Erythroblast (primary cell): Measurements from ENCODE around the gene PTPRD.
"Not testable (repeated sequence)": the region's sequence is repeated elsewhere in the genome, so short reads cannot be mapped to it uniquely, and the experiment has no call there.

Experiments
- DNase-seq, 2 experiments: peaks; one replicate each; lab custom pipeline; 2025; lab: John Stamatoyannopoulos, UW
- GATA1 ChIP-seq: IDR thresholded peaks from 2 replicates; pipeline ENCODE4 v1.6.1; 2011; ENCODE audit warnings: low read depth, mild to moderate bottlenecking, control low read depth, low read length, moderate library complexity
- POLR2A ChIP-seq: IDR thresholded peaks from 2 replicates; pipeline ENCODE4 v1.6.1; 2011; ENCODE audit warnings: mild to moderate bottlenecking, low read length

Gene PTPRD

GRCh38 chr9:10566848-10567247 lies 46.0 kb downstream of the PTPRD start:
- no peak for TF ChIP-seq POLR2A
- TF ChIP-seq GATA1, result no peak
- DNase-seq, result no peak

GRCh38 chr9:10562581-10563343 lies 50.0 kb downstream of the PTPRD start:
- TF ChIP-seq POLR2A, result no peak
- TF ChIP-seq GATA1, result no peak

GRCh38 chr9:10548348-10548747 lies 64.5 kb downstream of the PTPRD start:
- TF ChIP-seq GATA1 (no peak), POLR2A (no peak)

More at GRCh38 chr9:10562581-10563343, 50.0 kb downstream of the PTPRD start:
- no peak for DNase-seq

GRCh38 chr9:10538073-10538472 lies 74.7 kb downstream of the PTPRD start:
- DNase-seq, result no peak

More at GRCh38 chr9:10548348-10548747, 64.5 kb downstream of the PTPRD start:
- DNase-seq, result no peak

GRCh38 chr9:10534850-10535249 lies 78.0 kb downstream of the PTPRD start:
- no peak for DNase-seq

More at GRCh38 chr9:10538073-10538472, 74.7 kb downstream of the PTPRD start:
- TF ChIP-seq POLR2A, result no peak
- no peak for TF ChIP-seq GATA1

GRCh38 chr9:10525972-10526371 lies 86.8 kb downstream of the PTPRD start:
- no peak for DNase-seq
- no peak for TF ChIP-seq GATA1
- no peak for TF ChIP-seq POLR2A

More at GRCh38 chr9:10534850-10535249, 78.0 kb downstream of the PTPRD start:
- TF ChIP-seq POLR2A, result no peak
- no peak for TF ChIP-seq GATA1

GRCh38 chr9:10523164-10523563 lies 89.6 kb downstream of the PTPRD start:
- no peak for TF ChIP-seq POLR2A
- no peak for TF ChIP-seq GATA1
- no peak for DNase-seq

GRCh38 chr9:10512144-10512543 lies 100.7 kb downstream of the PTPRD start:
- TF ChIP-seq POLR2A, result no peak
- no peak for DNase-seq

- DNase-seq, result no peak
Observed at GRCh38 chr9:10488937-10489336, 123.9 kb downstream of the PTPRD start.

GRCh38 chr9:10479172-10479571 lies 133.6 kb downstream of the PTPRD start:
- TF ChIP-seq GATA1 (no peak), POLR2A (no peak)
- no peak for DNase-seq

More at GRCh38 chr9:10488937-10489336, 123.9 kb downstream of the PTPRD start:
- TF ChIP-seq POLR2A (no peak), GATA1 (no peak)

- DNase-seq, result not testable (repeated sequence)
Observed at GRCh38 chr9:10449201-10449617, 163.6 kb downstream of the PTPRD start.

- no peak for DNase-seq
- TF ChIP-seq POLR2A (no peak), GATA1 (no peak)
Observed at GRCh38 chr9:10447036-10447435, 165.8 kb downstream of the PTPRD start.

GRCh38 chr9:10443868-10444204 lies 169.0 kb downstream of the PTPRD start:
- no peak for DNase-seq
- no peak for TF ChIP-seq GATA1
- TF ChIP-seq POLR2A, result no peak

GRCh38 chr9:10443181-10443867 lies 169.5 kb downstream of the PTPRD start:
- no peak for DNase-seq
- no peak for TF ChIP-seq GATA1
- no peak for TF ChIP-seq POLR2A
